HG03439 (cell line): ENCODE results near the gene TGFBR3L.
"Not testable (repeated sequence)": the region's sequence is repeated elsewhere in the genome, so short reads cannot be mapped to it uniquely, and the experiment has no call there.

ENCODE experiments used
- ATAC-seq: cut with Tn5 transposase; IDR thresholded peaks from one replicate; pipeline ENCODE4 v1.9.1; 2021; ENCODE audit warnings: mild to moderate bottlenecking, moderate library complexity; ENCODE audit not compliant: unreplicated experiment

The TGFBR3L gene

DNA sequence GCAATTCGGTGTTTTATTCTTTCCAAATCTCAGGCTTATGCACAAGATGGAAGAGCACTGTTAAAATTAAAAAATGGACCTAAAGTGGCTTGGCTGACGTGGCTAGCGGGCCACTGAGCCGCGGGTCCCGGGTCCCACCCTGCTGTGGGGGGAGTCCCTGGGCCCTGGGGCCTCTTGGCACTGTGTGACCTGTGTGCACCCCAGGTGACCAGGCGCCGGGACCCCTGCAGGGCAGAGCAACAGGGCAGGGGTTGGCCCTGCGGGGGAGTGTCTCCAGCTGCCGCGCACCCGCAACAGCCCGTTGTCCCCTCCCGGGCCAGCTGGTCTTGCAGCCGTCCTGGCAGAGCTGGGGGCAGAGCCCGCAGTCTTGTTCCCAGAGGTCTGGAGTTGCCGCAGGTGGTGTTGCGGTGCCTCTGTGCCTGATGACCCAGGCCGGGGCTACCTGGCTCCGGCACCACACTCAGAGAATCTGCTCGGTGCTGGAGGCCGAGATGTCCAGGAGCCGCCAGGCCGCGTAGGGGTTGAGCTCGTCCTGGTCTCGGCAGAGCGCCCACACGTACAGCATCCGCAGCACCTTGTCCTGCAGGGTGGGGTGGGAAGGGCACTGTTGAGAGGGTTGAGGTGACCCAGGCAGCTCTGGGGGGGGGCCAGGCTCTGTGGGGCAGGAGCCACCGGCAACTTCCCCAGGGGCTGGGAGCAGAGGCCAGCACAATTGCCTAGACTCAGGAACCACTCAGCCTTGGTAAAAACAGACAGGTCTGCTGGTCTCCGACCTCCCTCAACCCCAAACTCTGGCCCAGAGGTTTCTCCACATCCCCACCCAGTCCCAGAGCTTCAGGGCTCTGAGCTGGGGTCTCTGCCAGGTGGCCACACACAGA is 12.3 kb downstream of the TGFBR3L start:
- no peak for ATAC-seq

- ATAC-seq: no peak
These were observed 13.1 kb downstream of the TGFBR3L start for GRCh38 chr19:7927605-7928333.

GRCh38 chr19:7928334-7928706 is 13.7 kb downstream of the TGFBR3L start:
- no peak for ATAC-seq

GRCh38 chr19:7928741-7929701 is 14.4 kb downstream of the TGFBR3L start:
- ATAC-seq: no peak

DNA sequence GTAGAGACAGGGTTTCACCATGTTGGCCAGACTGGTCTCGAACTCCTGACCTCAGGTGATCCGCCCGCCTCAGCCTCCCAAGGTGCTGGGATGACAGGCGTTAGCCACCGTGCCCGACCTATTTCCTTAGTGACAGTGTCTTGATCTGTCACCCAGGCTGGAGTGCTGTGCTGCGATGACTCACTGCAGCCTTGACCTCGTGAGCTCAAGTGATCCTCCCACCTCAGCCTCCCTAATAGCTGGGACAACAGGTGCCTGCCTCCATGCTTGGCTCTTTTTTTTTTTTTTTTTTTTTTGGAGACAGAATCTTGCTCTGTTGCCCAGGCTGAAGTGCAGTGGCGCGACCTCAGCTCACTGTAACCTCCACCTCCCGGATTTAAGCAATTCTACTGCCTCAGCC is 15.4 kb downstream of the TGFBR3L start:
- not testable (repeated sequence) for ATAC-seq

- ATAC-seq: no peak
These were observed 16.1 kb downstream of the TGFBR3L start for GRCh38 chr19:7930765-7931164.

DNA sequence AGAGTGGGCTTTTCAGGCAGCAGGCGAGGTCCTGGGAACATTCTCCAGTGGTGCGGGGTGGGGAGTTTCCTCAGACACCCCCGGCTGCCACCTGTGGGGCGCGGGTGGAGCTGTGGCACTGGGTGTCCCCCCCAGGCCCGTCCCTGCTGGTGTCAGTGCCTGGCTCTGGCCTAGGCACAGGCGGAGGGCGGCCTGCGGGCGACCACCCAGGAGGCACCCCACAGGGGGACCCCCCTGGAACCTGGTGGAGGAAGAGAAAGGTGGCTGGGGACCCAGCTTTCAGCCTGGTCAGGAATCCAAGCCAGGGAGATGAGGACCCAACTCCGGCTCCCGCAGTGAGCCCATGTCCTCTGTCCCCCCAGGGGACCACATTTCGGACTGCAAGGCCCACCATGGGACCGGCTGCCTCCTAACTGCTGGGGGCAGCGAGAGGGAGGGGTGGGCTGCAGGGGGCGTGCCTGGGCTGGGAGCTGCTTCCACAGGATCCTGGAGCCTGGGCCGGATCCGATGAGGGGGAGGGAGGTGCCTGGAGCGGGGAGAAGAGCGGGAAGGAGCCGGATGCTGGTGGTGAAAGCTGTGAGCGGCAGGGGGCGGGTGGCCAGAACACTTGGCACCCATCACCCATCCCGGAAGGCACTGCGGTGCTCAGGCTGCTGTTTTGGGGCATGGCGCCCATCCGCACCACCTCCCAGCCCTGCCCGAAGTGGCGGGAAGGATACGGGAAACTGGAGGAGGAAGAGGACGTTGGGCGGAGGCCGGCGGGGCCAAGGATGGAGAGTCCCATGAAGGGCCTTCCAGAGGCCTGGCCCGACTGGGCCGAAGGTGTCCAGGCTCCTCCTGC is 16.8 kb downstream of the TGFBR3L start:
- no peak for ATAC-seq

DNA sequence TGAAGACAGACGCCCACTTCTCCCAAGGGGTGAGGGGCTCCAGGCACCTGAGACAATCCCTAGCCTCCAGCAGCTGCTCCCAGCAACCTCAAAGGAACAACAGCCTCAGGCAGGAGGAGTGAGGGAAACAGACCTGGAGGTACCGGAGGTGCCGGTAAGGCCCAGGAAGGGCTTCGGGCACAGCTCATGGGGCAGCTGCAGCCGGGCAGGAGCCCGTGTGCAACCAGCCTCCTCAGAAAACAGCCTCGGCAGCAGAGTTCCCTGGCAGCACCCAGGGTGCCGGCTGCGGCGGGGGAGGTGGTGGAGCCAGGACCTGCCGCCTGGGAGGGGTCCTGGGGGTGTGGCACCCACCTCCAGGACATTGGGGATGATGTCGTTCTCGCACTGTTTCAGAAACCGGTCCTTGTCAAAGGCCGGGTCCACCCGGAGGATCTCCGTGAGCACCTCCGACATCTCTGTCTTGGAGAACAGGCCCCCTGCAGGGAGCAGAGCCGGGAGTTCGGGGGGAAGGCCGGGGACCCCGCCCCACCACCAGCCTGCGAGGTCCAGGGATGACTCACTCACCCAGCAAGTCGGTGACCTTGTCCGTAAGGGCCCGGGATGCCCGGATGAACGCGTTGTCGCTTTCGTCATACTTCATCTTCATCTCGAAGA is 17.8 kb downstream of the TGFBR3L start:
- no peak for ATAC-seq

DNA sequence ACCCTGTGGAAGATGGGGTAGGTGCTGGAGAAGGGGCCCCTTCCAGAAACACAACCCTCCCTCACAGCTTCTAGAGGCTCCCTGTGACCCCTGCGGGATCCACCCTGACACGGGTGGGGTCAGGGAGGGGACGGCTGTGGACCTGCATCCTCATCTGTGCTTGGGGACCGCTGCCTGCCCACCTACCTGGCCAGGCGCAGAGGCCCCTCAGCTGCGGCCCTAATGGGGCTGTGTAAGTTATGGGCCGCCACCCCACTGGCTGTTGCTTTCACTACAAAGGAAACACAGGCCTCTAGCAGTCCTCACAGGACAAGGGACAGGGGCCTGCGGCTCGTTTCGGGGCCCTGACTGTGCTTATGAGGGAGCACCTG is 18.3 kb downstream of the TGFBR3L start:
- ATAC-seq: no peak

GRCh38 chr19:7933411-7933810 is 18.8 kb downstream of the TGFBR3L start:
- ATAC-seq: no peak

- no peak for ATAC-seq
These were observed 19.4 kb downstream of the TGFBR3L start for GRCh38 chr19:7933828-7934725.

DNA sequence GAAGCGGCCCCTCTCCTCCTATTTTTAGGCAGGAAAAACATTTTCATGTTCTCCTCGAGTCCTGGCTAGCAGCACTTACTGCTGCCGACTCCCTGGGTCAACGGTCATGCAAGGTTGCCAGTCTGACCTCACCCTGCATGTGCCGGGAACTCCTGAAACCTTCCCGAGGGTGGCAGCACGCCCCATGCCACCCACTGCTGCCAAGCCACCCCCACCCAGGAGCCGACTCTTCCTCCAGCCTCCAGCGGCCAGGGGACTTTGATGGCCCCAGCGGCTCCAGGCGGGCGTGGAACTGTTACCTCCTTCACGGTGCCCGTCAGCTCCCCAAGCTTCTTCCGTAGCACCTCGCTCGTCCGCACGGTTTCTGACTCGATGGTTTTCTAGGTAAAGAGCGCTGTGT is 20.1 kb downstream of the TGFBR3L start:
- ATAC-seq: no peak

- ATAC-seq: no peak
These were observed 26.2 kb downstream of the TGFBR3L start for GRCh38 chr19:7940841-7941240.

GRCh38 chr19:7941895-7942596 is 27.4 kb downstream of the TGFBR3L start:
- no peak for ATAC-seq

DNA sequence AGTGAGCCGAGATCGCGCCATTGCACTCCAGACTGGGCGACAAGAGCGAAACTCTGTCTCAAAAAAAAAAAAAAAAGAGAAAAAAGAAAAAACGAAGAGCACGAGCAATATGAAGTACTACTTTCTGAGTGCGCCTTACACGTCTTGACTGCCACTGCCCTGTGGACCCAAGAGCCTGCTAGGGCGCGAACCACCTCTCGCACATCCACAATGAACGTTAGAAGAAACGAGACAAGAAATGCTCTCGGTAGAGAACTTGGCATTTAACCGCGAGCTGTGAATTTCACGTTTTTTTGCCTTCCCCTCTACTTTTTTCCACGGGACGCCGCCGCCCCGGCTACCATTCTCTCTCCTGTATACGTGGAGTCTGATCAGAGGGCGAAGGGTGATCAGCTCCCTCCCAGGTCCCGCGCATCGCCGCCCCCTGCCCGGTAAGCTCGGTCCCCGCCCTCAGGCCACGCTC is 28.4 kb downstream of the TGFBR3L start:
- ATAC-seq: peak; percentile 10

DNA sequence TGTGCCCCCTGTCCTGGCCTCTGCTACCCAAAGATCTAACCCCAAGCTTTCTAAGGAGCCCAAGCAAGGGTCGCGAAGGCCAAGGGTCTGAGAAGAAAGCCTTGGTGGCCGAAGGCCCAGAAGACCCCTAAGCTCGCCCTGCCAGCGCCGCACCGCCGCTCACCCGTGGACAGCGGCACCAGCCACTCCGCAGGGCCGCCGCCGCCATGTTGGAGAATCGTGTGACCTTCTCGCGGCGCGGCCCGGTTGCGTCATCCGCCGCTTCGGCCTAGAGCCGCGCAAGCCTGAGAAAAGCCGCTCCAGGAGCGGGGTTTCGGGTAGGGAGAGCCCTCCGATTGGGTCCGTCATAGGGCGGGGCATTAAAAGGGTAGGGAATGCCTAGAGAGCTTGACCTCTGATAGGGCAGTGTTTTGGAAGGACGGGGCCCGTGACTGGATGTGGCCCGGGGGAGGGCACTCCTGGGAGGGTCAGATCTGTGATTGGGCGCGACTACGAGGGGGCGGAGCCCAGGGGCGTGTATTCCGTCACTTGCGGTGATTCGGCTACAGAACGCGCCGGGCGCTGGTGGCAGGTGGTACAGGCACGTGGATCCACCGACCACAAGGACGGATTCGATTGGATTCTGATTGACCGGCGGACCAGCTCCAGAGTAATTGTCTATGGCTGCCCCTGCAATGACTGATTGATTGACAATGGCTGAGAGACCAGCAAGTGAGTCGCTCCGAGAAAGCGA is 29.0 kb downstream of the TGFBR3L start, which contains the start of gene TIMM44:
Gene TIMM44 (minus strand): TSS at position 223 of the 733 bp plus-strand sequence. CDS start 15 bp downstream, at position 208.
- peak; percentile 94 for ATAC-seq

GRCh38 chr19:7944177-7944761 is 29.6 kb downstream of the TGFBR3L start:
- peak; percentile 31 for ATAC-seq
